Thoracic aorta (tissue), 2 donors: Measurements from ENCODE around the gene OR2L13. TPM values are rescaled to one million over a fixed set of nuclear protein-coding genes. Genes with fewer than 3 reads are reported as not detected.
"Not testable (repeated sequence)": the region's sequence is repeated elsewhere in the genome, so short reads cannot be mapped to it uniquely, and the experiment has no call there.

Experiments used
- ATAC-seq: fragments of 150-250 bp; one replicate; pipeline ENCODE4 v1.8.0; 2017; ENCODE audit warnings: low read depth; ENCODE audit not compliant: insufficient number of reproducible peaks, low FRiP score
- DNase-seq: peaks from one replicate; pipeline ENCODE4 v3.0.0-alpha.2; 2020; ENCODE audit warnings: low spot score
- H3K27ac ChIP-seq, 2 donors: fragments of 200-600 bp; sonication (generic); 1 replicate in 1 of 2; 2 replicates in 1 of 2; pipeline ENCODE4 v1.5.1; 2016; ENCODE audit warnings: mild to moderate bottlenecking in 2 of 2, moderate library complexity in 2 of 2
- H3K27me3 ChIP-seq: fragments of 200-600 bp; sonication (generic); replicated peaks from 2 replicates; pipeline ENCODE4 v1.6.0; 2016; ENCODE audit warnings: mild to moderate bottlenecking; ENCODE audit not compliant: insufficient read depth
- H3K36me3 ChIP-seq: fragments of 200-600 bp; sonication (generic); one replicate; pipeline ENCODE4 v1.5.1; 2016
- H3K4me1 ChIP-seq, 2 donors: fragments of 200-600 bp; sonication (generic); 1 replicate in 1 of 2; 2 replicates in 1 of 2; pipeline versions ENCODE4 v1.5.1 to v1.6.0; 2016; ENCODE audit warnings: low read depth in 2 of 2, mild to moderate bottlenecking in 1 of 2; ENCODE audit not compliant: control insufficient read depth in 1 of 2
- H3K4me3 ChIP-seq: fragments of 200-600 bp; sonication (generic); 2 replicates; pipeline ENCODE4 v1.5.1; 2016; ENCODE audit warnings: mild to moderate bottlenecking
- H3K9me3 ChIP-seq: fragments of 200-600 bp; sonication (generic); 2 replicates; pipeline ENCODE4 v1.5.1; 2016
- total RNA-seq, 2 donors: library from RNA; depleted of rRNA; stranded (reverse); fragments of >200 nt; gene quantifications; one replicate each; pipeline versions ENCODE4 v1.1.0 to v1.2.3, GENCODE V29; 2016
- TF ChIP-seq, protein P1 (sequence below): fragments of 200-600 bp; sonication (generic); IDR thresholded peaks from one replicate; pipeline ENCODE4 v1.5.1; 2019; ENCODE audit warnings: antibody characterized with exemption

OR2L13 gene
- total RNA-seq, 2 donors from 2014 or later = not detected

DNA sequence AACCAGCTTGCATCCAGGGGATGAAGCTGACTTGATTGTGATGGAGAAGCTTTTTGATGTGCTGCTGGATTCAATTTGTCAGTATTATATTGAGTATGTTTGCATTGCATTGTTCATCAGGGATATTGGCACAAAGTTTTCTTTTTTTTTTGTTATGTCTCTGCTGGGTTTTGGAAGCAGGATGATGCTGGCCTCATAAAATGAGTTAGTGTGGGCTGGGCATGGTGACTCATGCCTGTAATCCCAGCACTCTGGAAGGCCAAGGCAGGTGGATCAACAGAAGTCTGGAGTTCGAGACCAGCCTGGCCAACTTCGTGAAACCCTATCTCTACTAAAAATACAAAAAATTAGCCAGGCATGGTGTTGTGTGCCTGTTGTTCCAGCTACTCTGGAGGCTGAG is 39.7 kb upstream of the OR2L13 start:
- no peaks in the 10 kb centered on the region for H3K27me3 ChIP-seq
- no peak for ATAC-seq
- TF ChIP-seq, protein P1, sequence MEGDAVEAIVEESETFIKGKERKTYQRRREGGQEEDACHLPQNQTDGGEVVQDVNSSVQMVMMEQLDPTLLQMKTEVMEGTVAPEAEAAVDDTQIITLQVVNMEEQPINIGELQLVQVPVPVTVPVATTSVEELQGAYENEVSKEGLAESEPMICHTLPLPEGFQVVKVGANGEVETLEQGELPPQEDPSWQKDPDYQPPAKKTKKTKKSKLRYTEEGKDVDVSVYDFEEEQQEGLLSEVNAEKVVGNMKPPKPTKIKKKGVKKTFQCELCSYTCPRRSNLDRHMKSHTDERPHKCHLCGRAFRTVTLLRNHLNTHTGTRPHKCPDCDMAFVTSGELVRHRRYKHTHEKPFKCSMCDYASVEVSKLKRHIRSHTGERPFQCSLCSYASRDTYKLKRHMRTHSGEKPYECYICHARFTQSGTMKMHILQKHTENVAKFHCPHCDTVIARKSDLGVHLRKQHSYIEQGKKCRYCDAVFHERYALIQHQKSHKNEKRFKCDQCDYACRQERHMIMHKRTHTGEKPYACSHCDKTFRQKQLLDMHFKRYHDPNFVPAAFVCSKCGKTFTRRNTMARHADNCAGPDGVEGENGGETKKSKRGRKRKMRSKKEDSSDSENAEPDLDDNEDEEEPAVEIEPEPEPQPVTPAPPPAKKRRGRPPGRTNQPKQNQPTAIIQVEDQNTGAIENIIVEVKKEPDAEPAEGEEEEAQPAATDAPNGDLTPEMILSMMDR = no peak
- H3K27ac ChIP-seq = no peak overlapping the region
- H3K36me3 ChIP-seq = no peaks in the 10 kb centered on the region
- H3K4me1 ChIP-seq = no peaks in the 10 kb centered on the region
- no peaks in the 10 kb centered on the region for H3K9me3 ChIP-seq
- DNase-seq = no peak
- H3K4me3 ChIP-seq = no peak overlapping the region

GRCh38 chr1:248065071-248065470 is 29.9 kb upstream of the OR2L13 start:
- Histone ChIP-seq H3K27ac (no peak overlapping the region), H3K4me1 (no peaks in the 10 kb centered on the region), H3K9me3 (no peaks in the 10 kb centered on the region), H3K36me3 (no peaks in the 10 kb centered on the region), H3K27me3 (no peaks in the 10 kb centered on the region), H3K4me3 (no peak overlapping the region)
- DNase-seq (no peak), ATAC-seq (no peak)
- TF ChIP-seq, protein P1 = no peak

DNA sequence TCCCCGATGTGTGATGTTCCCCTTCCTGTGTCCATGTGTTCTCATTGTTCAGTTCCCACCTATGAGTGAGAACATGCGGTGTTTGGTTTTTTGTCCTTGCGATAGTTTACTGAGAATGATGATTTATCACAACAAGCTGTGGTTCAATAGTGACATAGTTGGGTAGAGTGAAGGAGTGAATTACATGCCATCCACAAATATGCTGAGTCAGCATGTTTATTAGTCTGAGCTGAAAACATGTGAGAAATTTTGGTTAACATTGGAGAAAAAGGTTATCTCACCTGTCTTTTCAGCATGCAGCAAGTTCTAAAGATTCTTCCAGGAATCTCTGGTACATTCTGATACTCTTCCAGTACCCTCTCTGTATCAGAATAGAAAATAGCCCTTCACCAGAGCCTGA is 29.4 kb upstream of the OR2L13 start:
- no peaks in the 10 kb centered on the region for H3K27me3 ChIP-seq
- no peaks in the 10 kb centered on the region for H3K9me3 ChIP-seq
- no peak for DNase-seq
- H3K4me1 ChIP-seq = no peaks in the 10 kb centered on the region
- no peaks in the 10 kb centered on the region for H3K36me3 ChIP-seq
- no peak overlapping the region for H3K4me3 ChIP-seq
- TF ChIP-seq, protein P1 = no peak
- no peak for ATAC-seq
- no peak overlapping the region for H3K27ac ChIP-seq

- not testable (repeated sequence) for H3K27ac ChIP-seq, H3K4me1 ChIP-seq, DNase-seq, H3K9me3 ChIP-seq, H3K27me3 ChIP-seq, H3K4me3 ChIP-seq, H3K36me3 ChIP-seq, ATAC-seq
These were observed 11.1 kb upstream of the OR2L13 start for GRCh38 chr1:248083864-248084263.

DNA sequence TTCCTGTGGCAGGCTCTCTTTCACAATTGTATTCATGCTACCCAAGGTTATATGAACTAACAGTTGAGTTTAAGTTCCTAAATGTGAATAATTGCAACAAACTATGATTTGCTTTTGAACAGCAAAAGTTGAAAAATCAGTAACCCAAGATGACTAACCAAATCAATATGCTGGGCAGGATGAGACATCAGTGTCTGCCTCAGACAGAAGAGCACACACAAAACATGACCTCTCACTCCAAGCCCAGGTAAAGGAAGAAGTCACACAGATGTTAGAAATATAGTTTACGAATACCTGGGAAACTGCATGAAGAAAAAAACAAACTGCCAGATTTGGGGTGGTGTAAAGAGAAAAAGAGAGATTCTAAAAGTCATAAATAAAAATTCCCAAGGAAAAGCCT is 3.5 kb downstream of the OR2L13 start:
- Histone ChIP-seq H3K4me1 (no peaks in the 10 kb centered on the region), H3K36me3 (no peaks in the 10 kb centered on the region), H3K27ac (no peak overlapping the region), H3K9me3 (no peaks in the 10 kb centered on the region), H3K4me3 (no peak overlapping the region), H3K27me3 (no peaks in the 10 kb centered on the region)
- ATAC-seq (no peak), DNase-seq (no peak)
- TF ChIP-seq, protein P1 = no peak

- Histone ChIP-seq H3K27me3 (no peaks in the 10 kb centered on the region), H3K4me1 (no peaks in the 10 kb centered on the region), H3K36me3 (no peaks in the 10 kb centered on the region), H3K4me3 (no peak overlapping the region), H3K27ac (no peak overlapping the region), H3K9me3 (peaks cover 4% of the 10 kb centered on the region)
- TF ChIP-seq, protein P1 = no peak
- ATAC-seq = no peak
- no peak for DNase-seq
These were observed 7.9 kb downstream of the OR2L13 start for GRCh38 chr1:248102847-248103246.
